SIG-M5 (cell line): ENCODE results near the gene PDYN.
"Not testable (repeated sequence)": the region's sequence is repeated elsewhere in the genome, so short reads cannot be mapped to it uniquely, and the experiment has no call there.

Experiments
- DNase-seq: peaks from one replicate; lab custom pipeline; 2025; lab: John Stamatoyannopoulos, UW

PDYN gene

GRCh38 chr20:1993986-1994385, at the start of gene PDYN:
TSS of gene PDYN (minus strand) at chr20:1994058. CDS start at chr20:1983084, 10,974 bp downstream.
- DNase-seq: no peak

- DNase-seq: no peak
These were observed 48.5 kb upstream of the PDYN start for GRCh38 chr20:2042400-2042799.

- DNase-seq: no peak
These were observed 44.3 kb upstream of the PDYN start for GRCh38 chr20:2038161-2038560.

GRCh38 chr20:2037296-2037914, 43.5 kb upstream of the PDYN start:
- no peak for DNase-seq

- DNase-seq: not testable (repeated sequence)
These were observed 42.5 kb upstream of the PDYN start for GRCh38 chr20:2036357-2036756.

- no peak for DNase-seq
These were observed 38.3 kb upstream of the PDYN start for GRCh38 chr20:2032168-2032567.

- DNase-seq: no peak
These were observed 32.7 kb upstream of the PDYN start for GRCh38 chr20:2026514-2026913.

- no peak for DNase-seq
These were observed 32.1 kb upstream of the PDYN start for GRCh38 chr20:2026004-2026403.

GRCh38 chr20:2023151-2023550, 29.3 kb upstream of the PDYN start:
- no peak for DNase-seq

GRCh38 chr20:2022163-2022562, 28.3 kb upstream of the PDYN start:
- no peak for DNase-seq

- DNase-seq: no peak
These were observed 16.7 kb upstream of the PDYN start for GRCh38 chr20:2010533-2010932.

GRCh38 chr20:2006452-2007361, 12.8 kb upstream of the PDYN start:
- no peak for DNase-seq

- DNase-seq: no peak
These were observed 12.1 kb upstream of the PDYN start for GRCh38 chr20:2005831-2006426.

GRCh38 chr20:2005359-2005758, 11.5 kb upstream of the PDYN start:
- DNase-seq: no peak

- no peak for DNase-seq
These were observed 10.3 kb upstream of the PDYN start for GRCh38 chr20:2004171-2004570.

GRCh38 chr20:2002365-2002764, 8.5 kb upstream of the PDYN start:
- DNase-seq: no peak

- no peak for DNase-seq
These were observed 7.3 kb upstream of the PDYN start for GRCh38 chr20:2001119-2001518.

GRCh38 chr20:2000285-2000684, 6.4 kb upstream of the PDYN start:
- DNase-seq: no peak

GRCh38 chr20:1998715-1999114, 4.9 kb upstream of the PDYN start:
- no peak for DNase-seq

GRCh38 chr20:1998193-1998520, 4.3 kb upstream of the PDYN start:
- DNase-seq: no peak

- DNase-seq: no peak
These were observed 3.8 kb upstream of the PDYN start for GRCh38 chr20:1997483-1998192.

GRCh38 chr20:1995531-1996310, 1.9 kb upstream of the PDYN start:
- DNase-seq: no peak
